Renal cortical epithelial cell (primary cell): ENCODE results near the gene ITFG1. TPM values are rescaled to one million over a fixed set of nuclear protein-coding genes. Genes with fewer than 3 reads are reported as not detected.
A peak's percentile ranks its signal among the peaks of the same experiment; 100 is the strongest.
"Not testable (repeated sequence)": the region's sequence is repeated elsewhere in the genome, so short reads cannot be mapped to it uniquely, and the experiment has no call there.

ENCODE experiments used
- DNase-seq: peaks from one replicate; pipeline ENCODE4 v3.0.0-alpha.2; 2011; ENCODE audit warnings: low read depth
- total RNA-seq: library from RNA; depleted of rRNA; stranded (reverse); fragments of >200 nt; gene quantifications from 2 replicates; pipeline ENCODE4 v1.2.3, GENCODE V29; 2014

ITFG1 gene
- total RNA-seq, 1 donor from 2014 or later: 145 TPM

DNA sequence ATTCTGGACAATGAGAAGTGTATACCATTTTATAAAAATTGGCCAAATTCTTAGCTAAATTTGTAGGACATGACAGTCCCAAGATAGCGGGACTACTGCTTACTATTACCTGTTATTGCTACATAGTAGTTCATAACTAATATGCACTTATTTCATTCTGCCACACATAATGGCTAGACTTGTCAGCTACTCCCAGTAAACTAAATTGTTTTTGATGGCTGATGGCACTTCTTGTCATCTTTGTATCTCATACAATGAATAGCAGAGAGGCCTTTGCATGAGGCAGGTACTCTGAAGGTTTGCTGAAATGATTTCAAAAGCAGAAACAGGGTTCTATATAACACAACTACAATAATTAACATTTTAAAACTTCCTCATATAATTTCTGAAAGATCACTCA lies 44.0 kb downstream of the ITFG1 start:
- DNase-seq: no peak

DNA sequence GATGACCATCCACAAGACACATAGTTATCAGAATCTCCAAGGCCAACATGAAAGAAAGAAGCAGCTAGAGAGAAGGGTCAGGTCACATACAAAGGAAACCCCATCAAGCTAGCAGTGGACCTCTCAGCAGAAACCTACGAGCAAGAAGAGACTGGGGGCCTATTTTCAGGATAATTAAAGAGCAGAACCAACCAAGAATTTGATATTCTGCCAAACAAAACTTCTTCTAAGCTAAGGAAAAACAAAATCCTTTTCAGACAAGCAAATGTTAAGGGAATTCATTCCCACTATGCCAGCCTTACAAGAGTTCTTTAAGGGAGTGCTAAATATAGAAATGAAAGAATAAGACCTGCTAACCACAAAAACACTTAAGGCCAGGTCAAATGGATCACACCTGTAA lies 47.8 kb downstream of the ITFG1 start:
- DNase-seq: no peak

DNA sequence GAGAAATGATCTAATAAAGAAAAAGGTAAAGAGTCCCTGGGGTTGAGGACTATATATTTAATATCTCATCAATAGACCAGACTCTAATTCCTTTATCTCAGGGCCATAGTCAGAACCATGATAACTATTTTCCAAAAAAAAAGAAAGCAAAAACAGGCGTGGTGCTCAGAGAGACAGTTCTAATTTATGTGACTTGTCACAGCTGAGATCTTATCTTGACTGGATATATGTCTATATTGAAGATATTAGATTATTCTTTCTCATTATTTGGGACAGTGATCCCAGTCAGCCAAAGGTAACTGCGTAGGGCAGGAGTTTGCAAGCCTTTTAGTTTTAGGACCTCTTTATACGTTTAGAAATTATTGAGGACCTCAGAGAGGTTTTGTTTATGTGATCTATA lies 52.4 kb downstream of the ITFG1 start:
- no peak for DNase-seq

DNA sequence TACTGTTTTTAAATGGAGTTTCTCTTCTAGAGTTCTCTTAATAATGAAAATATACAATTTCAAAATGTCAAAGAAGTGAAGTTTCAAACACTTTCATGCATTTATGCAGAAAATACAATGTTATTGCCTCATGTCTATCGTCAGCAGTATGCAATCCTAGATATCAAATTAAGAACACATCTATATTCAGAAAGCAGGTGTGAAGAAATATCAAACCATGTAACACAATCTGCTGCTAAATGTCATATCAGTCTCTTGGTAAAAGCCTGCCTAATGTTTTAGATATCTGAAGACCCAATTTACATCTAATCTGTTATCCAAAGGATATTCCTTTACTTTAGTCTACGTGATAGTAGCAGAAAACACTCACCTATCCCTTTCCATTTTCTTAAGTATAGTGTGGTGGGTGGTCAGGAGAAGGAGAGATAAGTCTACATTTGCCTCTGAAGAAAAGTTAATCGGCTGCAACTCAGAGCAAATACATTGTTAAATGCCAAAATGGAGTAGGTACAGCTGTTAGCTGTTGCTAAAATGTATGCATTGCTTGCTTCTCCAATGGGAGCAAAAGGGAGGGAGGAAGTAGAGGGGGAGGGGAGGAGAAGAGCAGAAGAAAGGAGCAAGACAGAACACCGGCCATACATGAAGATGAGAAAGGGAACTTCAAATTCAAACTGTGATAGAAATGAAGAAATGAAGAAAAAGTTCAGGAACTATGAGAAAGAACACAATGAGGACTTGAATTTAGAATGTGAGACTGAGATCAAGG lies 64.9 kb downstream of the ITFG1 start:
- DNase-seq: no peak

DNA sequence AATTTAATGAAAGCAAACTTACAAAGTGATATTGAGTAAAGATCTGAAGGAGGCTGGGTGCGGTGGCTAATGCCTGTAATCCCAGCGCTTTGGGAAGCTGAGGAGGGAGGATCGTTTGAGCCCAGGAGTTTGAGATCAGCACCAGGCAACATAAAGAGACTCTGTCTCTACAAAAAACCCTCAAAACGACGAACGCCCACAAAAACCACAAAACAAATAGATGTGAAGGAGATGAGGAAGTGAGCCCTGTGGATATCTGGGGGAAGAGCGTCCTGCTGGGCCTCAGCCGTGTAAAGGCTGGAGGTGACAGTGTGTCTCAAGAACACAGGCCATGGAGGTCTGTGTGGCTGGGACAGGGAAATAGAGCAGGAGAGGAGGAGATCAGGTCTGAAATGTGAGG lies 68.8 kb downstream of the ITFG1 start:
- no peak for DNase-seq

DNA sequence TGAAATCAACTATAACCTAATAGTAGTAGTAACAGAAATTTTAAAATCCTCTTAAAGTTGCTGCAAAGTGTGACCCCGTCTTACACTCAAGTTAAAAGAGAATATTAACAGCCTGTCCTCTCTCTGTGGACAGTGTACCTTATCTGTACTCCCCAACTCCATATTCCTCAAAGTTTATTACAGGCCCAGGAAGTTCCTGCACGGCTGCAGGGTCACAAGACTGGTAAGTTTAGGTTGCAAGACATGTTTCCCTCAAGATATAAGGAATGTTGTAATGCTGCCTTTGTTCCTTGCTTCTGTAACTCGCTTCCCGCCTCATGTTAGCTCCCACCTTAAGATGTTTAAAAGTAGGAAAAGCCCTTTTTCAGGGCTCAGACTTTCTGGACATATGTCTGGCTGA lies 72.2 kb downstream of the ITFG1 start:
- DNase-seq: no peak

DNA sequence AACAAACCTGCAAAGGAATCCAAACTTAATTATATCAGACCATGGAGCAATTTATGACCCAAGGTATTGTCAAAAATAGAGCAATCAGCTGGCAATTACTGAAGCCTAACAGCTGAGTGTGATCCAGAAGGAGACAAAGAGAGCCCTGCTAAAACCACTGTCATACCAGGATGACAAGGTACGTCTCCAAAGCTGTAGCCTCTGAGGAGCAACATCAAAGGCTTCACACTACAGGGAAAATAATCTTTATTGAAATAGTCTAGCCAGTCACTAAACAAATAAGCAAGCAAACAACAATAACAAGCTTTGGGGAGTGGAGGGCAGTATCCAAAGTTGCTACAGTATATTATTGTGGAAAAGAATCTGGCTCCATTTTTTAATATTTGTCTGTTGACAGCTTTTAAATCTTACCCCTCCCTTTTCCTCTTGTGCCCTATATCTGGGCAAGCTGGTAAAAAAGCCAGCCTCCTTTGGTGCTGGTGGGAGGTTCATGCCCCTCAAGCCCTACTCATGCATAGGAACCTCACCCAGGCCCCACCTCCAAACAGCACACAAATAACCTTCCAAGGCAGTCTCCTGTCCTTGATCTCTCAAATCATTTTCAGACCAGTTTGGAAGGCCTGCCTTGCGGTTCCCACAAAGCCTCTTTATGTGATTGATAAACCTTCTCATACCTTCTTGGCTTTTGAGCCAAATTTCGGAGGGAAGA lies 73.7 kb downstream of the ITFG1 start:
- DNase-seq: no peak

DNA sequence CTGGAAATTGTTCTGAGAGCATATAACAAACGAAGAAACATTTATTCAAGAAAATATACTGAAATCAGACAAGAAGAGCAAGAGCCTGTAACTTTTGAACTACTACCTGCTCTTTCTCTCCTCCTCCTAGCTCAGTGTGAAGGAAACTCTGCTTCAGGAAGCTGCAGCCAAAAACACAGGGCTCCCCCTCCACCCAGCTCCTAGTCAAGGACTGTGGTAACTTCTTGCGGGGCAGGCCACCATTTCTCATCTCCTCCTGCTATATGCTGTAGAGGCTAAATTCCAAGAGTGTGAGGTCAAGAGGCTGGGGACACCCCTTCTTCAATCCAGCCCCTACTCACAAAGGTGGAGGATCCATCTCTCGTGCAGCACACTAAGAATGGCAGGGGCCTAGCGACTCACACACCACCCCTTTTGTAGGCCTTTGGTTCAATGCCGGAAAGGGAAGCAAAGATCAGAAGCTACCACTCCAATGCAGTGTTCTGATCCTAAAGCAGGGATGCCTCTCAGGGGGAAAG lies 74.6 kb downstream of the ITFG1 start:
- no peak for DNase-seq

DNA sequence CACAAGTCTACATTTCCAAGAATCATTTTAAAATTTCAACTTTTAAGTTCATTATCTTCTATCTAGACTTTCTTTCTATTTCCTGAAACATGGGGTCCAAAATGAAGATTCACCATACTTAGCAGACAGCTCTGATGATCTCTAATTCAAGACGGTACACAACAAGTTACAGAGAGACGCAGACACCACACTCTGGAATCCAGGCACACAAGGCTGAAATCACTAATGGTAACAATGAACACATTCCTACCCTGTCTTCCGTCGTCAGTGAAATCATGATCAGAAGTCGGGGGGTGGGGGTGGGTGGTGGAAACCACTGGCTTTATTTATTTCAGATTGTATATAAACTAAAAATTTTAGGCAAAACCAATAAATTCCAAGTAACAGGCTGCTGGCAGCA lies 78.5 kb downstream of the ITFG1 start:
- DNase-seq: no peak

DNA sequence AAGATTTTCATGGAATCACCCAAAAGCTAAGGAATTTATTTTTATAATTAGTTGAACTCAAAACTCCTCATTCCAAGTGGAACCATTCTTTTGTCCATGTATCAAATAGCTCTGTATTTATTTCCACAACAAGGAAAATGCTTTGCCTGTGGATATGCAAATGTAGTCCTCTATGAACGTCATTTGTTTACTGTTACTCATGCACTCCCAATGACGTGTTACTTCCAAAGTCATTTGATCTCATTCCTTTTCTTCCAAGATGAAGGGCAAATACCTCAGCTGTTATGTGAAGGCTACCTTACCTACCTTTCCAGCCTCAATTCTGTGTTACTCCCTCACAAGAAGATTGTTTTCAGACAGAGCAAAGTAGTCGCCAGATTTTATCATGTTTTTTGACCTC lies 83.7 kb downstream of the ITFG1 start:
- DNase-seq: peak; percentile 56

DNA sequence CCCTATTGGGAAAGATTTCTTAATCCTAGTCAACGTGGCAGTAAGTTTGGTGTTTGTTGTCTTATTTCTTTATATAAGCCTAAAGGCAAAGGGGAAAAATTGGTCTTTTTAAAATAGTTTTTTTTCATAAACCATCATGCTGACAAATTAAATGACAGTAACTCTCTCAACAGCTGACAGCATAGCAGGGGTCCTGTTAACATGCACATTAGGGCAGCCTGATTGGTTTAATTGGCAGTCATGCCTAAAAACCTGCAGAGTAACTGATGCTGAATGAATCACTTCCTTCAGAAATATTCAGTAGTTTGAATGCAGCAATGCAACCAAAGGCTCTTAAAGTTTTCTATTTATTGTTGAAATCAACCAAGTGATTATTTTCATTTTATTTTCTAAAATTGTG lies 85.4 kb downstream of the ITFG1 start:
- DNase-seq: no peak

DNA sequence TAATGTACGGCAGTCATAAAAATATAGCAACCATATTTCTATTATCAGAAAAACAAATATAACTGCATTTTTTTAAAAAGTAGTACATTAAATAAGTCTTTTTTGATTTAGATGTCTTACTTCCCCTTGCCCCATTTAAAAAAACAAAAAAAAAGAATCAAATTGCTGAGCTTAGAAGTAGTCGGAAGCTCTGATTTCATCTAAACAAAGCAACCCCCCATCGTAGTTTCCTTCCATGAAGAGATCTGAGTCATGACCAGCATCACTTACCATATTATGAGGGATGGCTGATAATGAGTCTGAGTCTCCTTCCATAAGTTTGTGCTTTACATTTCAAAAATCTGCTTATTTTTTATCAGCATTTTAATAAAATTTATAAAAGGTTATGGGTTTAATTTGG lies 86.2 kb downstream of the ITFG1 start:
- DNase-seq: no peak

DNA sequence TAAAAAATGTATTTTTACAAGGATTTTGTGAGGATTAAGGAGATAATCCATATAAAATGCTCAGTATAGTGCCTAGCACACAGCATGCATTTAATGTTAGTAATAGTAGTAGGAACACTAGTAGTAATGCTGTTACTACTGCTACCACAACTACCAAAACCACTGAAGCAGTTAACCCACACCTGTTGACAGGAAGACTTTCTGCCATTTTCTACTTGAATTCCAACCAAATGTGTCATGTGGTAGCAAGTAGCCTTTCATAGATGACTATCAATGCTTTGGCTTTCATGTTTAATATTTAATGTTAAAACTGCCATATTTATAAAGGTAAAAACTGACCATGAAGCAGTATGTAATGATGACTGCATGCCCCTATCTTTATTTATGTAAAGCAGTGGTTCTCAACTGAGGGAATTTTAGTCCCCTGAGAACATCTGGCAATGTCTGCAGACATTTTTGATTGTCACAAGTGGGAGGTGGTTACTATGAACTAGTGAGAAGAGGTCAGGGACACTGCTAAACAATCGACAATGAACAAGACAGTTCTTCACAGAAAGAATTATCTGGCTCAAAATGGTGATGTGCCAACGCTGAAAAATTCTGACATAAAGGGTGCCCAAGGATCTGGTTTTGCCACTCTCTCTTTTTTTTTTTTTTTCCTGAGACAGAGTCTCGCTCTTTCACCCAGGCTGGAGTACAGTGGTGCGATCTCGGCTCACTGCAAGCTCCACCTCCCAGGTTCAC lies 89.4 kb downstream of the ITFG1 start:
- peak; percentile 31 for DNase-seq

DNA sequence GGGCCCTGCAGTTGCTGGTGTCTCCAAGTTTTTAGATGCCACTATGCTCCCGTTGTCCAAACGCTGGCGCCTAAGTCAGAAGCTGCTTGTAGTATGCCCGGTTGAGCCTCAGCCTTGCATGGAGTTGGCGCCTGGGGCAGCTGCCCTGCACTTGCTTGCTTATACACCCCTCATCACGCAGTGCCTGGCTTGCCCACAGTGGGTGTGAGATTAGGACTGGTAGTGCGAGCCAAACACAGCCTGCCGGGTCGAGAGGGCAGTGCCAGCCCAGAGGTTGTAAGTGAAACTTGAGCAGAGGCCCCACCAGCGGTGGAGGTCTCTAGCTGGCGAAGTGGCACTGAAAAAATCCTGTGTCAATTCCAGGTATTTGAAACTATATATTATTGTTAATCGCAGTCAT lies 90.3 kb downstream of the ITFG1 start:
- no peak for DNase-seq

DNA sequence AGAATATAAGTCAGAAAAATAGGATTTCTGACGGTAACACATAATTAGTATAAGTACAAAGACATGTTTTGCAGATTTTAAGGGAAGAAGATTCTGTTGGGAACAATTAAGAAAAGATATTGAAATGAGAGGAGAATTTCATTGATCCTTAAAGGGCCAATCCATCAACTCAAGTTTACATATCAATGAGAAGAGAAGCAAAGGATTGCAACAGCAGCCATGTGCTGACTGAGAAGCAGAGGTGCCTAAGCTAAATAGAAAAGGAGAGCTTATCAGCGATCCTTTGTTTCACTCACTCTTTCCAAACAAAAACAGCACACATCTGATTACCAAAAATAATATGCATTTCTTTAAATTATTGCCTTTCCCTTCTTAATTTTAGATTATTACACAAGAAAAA lies 94.6 kb downstream of the ITFG1 start:
- DNase-seq: no peak

DNA sequence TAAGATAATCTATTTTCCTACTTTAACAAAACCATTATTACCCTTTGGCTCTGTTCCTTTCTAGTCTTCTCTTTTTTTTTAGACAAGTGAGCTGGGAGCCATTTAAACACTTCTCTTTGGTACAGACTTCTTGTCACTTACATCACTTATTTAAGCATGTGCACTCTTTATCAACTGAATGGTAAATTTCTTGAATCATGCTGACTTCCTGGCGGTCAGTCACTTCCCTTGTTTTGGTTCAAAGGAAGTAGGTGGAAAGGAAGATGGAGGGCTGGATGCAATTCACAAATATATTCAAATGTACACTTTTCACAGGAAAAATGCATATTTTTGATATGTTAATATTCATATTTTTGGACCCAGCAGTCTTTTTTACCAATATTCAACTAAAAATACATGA lies 97.1 kb downstream of the ITFG1 start:
- no peak for DNase-seq

DNA sequence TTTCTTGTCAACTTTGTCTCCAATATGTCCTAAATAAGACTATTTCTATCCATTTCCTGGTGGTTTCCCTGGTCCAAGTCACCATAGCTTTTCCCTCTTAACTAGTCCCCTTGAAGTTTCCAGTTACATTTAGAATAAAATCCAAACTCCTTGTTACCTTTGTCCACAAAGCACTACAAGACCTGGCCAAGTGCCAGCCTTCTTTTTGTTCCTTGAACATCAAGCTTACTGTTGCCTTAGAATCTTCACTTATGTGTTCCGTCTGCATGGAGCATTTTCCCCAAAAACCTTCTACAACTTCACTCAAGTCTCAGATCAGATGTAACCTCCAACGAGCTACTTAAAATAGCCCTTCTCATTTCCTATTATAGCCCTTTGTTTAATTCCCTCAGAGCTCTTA lies 101.4 kb downstream of the ITFG1 start:
- DNase-seq: no peak

DNA sequence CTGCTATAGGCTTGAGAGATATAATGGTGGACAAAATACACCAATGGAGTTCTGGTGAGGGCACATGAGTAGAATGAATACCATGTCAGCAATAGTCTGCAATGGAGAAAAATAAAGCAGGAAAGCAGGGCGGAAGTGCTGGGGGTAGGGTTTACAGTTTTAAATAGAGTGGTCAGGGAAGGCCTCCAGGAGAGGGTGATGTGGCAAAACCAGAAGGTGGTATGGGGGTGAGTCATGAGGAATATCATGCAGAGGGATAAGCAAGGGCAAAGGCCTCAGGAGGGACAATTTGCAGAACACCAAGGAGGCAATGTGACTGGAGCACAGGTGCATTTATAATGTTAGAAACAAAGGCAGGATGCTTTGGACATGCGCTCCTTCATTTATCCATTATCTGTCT lies 102.0 kb downstream of the ITFG1 start:
- DNase-seq: peak; percentile 63

DNA sequence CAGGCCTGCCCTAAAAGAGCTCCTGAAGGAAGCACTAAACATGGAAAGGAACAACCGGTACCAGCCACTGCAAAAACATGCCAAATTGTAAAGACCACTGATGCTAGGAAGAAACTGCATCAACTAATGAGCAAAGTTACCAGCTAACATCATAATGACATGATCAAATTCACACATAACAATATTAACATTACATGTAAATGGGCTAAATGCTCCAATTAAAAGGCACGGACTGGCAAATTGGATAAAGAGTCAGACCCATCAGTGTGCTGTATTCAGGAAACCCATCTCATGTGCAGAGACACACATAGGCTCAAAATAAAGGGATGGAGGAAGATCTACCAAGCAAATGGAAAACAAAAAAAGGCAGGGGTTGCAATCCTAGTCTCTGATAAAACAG lies 111.8 kb downstream of the ITFG1 start:
- not testable (repeated sequence) for DNase-seq

DNA sequence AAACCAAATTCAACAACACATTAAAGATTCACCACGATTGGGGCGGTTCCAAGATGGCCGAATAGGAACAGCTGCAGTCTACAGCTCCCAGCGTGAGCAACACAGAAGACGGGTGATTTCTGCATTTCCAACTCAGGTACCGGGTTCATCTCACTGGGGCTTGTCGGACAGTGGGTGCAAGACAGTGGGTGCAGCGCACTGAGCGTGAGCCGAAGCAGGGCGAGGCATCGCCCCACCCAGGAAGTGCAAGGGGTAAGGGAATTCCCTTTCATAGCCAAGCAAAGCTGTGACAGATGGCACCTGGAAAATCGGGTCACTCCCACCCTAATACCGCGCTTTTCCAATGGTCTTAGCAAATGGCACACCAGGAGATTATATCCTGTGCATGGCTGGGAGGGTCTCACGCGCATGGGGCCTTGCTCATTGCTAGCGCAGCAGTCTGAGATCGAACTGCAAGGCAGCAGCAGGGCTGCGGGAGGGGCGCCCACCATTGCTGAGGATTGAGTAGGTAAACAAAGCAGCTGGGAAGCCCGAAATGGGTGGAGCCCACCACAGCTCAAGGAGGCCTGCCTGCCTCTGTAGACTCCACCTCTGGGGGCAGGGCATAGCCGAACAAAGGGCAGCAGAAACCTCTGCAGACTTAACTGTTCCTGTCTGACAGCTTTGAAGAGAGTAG lies 113.7 kb downstream of the ITFG1 start:
- not testable (repeated sequence) for DNase-seq

DNA sequence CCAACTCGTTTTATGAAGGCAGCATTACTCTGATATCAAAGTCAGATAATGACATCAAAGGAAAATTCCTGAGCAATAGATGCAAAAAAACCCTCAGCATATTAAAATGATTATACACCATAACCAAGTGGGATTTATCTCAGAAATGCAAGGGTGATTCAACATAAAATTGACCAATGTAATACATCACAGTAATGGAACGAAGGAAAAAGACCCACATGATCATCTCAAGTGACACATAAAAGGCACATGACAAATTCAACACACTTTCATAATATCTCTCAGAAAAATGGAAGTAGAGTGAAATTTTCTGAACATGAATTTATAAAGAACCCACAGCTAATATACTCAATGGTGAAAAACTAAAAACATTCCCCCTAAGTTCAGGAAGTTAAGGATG lies 118.8 kb downstream of the ITFG1 start:
- no peak for DNase-seq

DNA sequence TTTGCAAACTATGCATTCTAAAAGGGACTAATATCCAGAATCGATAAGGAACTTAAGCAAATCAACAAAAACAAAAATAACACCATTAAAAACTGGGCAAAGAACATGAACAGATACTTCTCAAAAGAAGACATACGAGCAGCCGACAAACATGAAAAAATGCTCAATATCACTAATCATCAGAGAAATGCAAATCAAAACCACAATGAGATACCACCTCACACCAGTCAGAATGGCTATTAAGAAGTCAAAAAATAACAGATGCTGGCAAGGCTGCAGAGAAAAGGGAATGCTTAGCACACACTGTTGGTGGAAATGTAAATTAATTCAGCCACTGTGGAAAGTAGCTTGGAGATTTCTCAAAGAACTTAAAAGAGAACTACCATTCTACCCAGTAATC lies 130.3 kb downstream of the ITFG1 start:
- not testable (repeated sequence) for DNase-seq
